ENCODE data around the gene CARD6.

The CARD6 gene

DNA sequence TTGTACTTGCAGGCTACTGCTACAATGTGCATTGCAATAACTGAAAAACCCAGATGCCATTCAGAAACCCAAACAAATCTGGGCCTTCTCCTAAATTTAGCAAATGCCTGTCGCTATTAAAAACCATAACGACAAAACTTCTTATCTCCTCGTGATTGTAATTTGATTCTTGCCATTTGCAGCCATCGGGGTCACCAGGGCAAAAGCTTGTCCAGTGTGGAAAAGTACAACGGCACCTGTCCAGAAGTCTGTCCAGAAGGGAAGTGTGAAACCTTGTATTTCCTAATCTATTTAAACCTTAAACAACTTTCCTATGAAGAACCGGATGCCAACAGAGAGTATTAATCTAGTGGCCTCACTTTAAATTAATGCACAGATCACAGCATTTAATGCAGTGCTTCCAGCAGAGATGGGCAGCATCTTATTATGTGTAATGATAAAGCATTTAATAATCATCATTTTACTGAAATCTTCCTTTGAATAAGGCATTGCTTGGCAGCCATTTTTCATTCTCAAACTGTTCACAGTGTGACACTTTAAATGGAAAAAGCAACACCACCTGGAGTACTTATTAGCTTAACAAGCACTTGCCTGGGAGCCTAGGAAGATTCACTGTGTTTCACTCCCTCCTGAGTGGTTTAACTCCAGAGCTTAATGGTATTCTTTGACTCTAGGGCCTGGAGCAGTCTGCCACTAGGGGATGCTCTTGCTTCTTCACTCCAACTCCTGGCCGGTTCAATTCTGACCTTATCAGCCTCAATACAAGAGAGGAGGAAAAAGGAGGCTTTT lies 63.2 kb downstream of the CARD6 start:
- H3K27ac ChIP-seq (ENCODE audit: poor library complexity, severe bottlenecking), result no peak overlapping the region
- H3K9me3 ChIP-seq (ENCODE audit: severe bottlenecking), result no peaks in the 10 kb centered on the region
- no peaks in the 10 kb centered on the region for H3K4me1 ChIP-seq (ENCODE audit: insufficient read depth, poor library complexity, severe bottlenecking)
- H3K4me3 ChIP-seq (ENCODE audit: severe bottlenecking), result no peak overlapping the region
- DNase-seq (ENCODE audit: low spot score) (no peak), ATAC-seq (ENCODE audit: low read depth) (peak; percentile 94)
- TF ChIP-seq, protein P1, sequence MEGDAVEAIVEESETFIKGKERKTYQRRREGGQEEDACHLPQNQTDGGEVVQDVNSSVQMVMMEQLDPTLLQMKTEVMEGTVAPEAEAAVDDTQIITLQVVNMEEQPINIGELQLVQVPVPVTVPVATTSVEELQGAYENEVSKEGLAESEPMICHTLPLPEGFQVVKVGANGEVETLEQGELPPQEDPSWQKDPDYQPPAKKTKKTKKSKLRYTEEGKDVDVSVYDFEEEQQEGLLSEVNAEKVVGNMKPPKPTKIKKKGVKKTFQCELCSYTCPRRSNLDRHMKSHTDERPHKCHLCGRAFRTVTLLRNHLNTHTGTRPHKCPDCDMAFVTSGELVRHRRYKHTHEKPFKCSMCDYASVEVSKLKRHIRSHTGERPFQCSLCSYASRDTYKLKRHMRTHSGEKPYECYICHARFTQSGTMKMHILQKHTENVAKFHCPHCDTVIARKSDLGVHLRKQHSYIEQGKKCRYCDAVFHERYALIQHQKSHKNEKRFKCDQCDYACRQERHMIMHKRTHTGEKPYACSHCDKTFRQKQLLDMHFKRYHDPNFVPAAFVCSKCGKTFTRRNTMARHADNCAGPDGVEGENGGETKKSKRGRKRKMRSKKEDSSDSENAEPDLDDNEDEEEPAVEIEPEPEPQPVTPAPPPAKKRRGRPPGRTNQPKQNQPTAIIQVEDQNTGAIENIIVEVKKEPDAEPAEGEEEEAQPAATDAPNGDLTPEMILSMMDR (IDR thresholded peaks at IDR 0.05; ENCODE audit: poor library complexity, severe bottlenecking), result peak; percentile 99
- no peaks in the 10 kb centered on the region for H3K36me3 ChIP-seq (ENCODE audit: low read depth)
- no peaks in the 10 kb centered on the region for H3K27me3 ChIP-seq (ENCODE audit: insufficient read depth, poor library complexity, severe bottlenecking)

DNA sequence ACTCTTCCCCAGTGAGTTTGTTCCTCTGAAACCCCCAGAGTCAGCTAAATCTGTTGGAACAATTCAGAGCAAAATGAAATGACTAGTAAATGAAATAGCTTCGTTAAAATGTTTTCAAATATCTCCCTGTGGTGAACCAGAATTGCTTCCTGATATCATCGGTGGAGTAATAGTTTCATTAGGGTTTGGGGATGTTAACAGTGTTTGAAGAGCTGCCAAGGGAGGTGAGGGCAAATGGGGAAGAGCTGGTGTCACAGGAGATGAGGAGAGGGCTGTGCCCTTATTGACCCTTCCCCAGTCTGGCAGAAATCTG lies 63.8 kb downstream of the CARD6 start:
- DNase-seq (ENCODE audit: low spot score), result no peak
- Histone ChIP-seq H3K4me3 (ENCODE audit: severe bottlenecking) (no peak overlapping the region), H3K4me1 (ENCODE audit: insufficient read depth, poor library complexity, severe bottlenecking) (no peaks in the 10 kb centered on the region), H3K36me3 (ENCODE audit: low read depth) (no peaks in the 10 kb centered on the region), H3K27me3 (ENCODE audit: insufficient read depth, poor library complexity, severe bottlenecking) (no peaks in the 10 kb centered on the region), H3K27ac (ENCODE audit: poor library complexity, severe bottlenecking) (no peak overlapping the region), H3K9me3 (ENCODE audit: severe bottlenecking) (no peaks in the 10 kb centered on the region)
- TF ChIP-seq, protein P1 (IDR thresholded peaks at IDR 0.05; ENCODE audit: poor library complexity, severe bottlenecking), result peak; percentile 89
- no peak for ATAC-seq (ENCODE audit: low read depth)

DNA sequence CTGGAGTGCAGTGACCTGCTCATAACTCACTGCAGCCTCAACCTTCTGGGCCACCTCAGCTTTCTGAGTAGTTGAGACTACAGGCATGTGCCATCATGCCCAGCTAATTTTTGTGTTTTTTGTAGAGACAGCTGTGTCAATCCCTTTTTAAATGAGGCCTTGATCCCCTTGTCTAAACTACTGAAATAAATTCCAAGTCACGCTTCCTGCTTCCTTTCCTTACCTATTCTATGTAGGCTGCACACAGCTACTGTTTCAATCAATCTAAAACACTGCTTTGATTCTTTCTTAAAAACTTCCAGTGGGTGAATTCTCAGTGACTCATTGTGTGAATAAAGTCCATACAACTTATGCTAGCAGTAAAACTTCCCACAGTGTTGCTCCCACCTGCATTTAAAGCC lies 65.2 kb downstream of the CARD6 start:
- no peaks in the 10 kb centered on the region for H3K36me3 ChIP-seq (ENCODE audit: low read depth)
- no peaks in the 10 kb centered on the region for H3K9me3 ChIP-seq (ENCODE audit: severe bottlenecking)
- TF ChIP-seq, protein P1 (IDR thresholded peaks at IDR 0.05; ENCODE audit: poor library complexity, severe bottlenecking), result no peak
- no peak overlapping the region for H3K27ac ChIP-seq (ENCODE audit: poor library complexity, severe bottlenecking)
- DNase-seq (ENCODE audit: low spot score) (no peak), ATAC-seq (ENCODE audit: low read depth) (peak; percentile 33; the same call in 1 of the 3 replicates)
- H3K4me3 ChIP-seq (ENCODE audit: severe bottlenecking), result no peak overlapping the region
- H3K27me3 ChIP-seq (ENCODE audit: insufficient read depth, poor library complexity, severe bottlenecking), result no peaks in the 10 kb centered on the region
- H3K4me1 ChIP-seq (ENCODE audit: insufficient read depth, poor library complexity, severe bottlenecking), result no peaks in the 10 kb centered on the region

DNA sequence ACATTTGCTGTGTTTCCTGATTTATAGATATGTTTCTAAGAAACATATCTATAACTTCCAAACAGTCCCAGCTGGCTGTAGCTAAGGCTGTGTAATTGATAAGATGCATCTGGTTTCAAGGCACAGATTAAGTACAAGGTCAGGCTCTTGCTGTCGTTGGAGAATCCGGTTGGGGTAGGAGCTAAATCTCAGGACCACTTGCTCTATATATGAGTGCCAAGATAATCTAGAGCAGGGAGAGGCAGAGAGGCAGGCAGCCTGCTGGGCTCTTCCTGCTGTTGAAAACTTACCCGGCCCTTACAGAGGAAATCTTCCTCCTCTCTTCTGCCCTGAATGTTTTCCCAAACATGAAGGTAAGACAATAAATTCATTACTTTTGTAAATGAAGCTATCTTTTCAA lies 68.1 kb downstream of the CARD6 start, which contains the start of gene C7:
Gene C7, plus strand, starts transcription at position 234 of the 400 bp plus-strand sequence. Its CDS starts 114 bp downstream, at position 348.
- ATAC-seq (ENCODE audit: low read depth) (no peak), DNase-seq (ENCODE audit: low spot score) (no peak)
- Histone ChIP-seq H3K9me3 (ENCODE audit: severe bottlenecking) (no peaks in the 10 kb centered on the region), H3K27ac (ENCODE audit: poor library complexity, severe bottlenecking) (no peak within 1 kb of the TSS), H3K27me3 (ENCODE audit: insufficient read depth, poor library complexity, severe bottlenecking) (no peaks in the 10 kb centered on the region), H3K4me3 (ENCODE audit: severe bottlenecking) (no peak within 1 kb of the TSS), H3K36me3 (ENCODE audit: low read depth) (no peaks in the 10 kb centered on the region), H3K4me1 (ENCODE audit: insufficient read depth, poor library complexity, severe bottlenecking) (no peaks in the 10 kb centered on the region)
- TF ChIP-seq, protein P1 (IDR thresholded peaks at IDR 0.05; ENCODE audit: poor library complexity, severe bottlenecking), result no peak

DNA sequence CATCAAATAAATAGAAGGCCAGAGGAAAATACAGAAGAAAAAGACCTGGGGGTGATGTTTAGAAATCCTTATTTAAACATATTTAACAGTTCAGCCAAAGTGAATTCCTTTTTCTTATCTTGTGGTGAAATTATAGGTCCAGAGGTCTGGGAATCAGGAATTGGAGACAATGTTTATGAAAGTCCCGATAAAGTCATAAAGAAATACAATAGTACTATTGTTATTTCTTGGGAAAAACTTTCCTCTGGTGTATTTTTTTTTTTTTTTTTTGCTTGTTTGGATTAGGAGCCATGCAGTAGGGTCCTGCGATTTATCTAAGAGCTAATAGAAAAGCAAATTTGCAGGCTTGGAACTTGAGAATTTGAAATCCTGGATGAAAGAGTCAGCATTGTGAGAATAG lies 68.6 kb downstream of the CARD6 start:
- DNase-seq (ENCODE audit: low spot score) (no peak), ATAC-seq (ENCODE audit: low read depth) (no peak)
- no peak overlapping the region for H3K27ac ChIP-seq (ENCODE audit: poor library complexity, severe bottlenecking)
- no peak overlapping the region for H3K4me3 ChIP-seq (ENCODE audit: severe bottlenecking)
- H3K4me1 ChIP-seq (ENCODE audit: insufficient read depth, poor library complexity, severe bottlenecking), result no peaks in the 10 kb centered on the region
- H3K27me3 ChIP-seq (ENCODE audit: insufficient read depth, poor library complexity, severe bottlenecking), result no peaks in the 10 kb centered on the region
- H3K36me3 ChIP-seq (ENCODE audit: low read depth), result no peaks in the 10 kb centered on the region
- TF ChIP-seq, protein P1 (IDR thresholded peaks at IDR 0.05; ENCODE audit: poor library complexity, severe bottlenecking), result no peak
- no peaks in the 10 kb centered on the region for H3K9me3 ChIP-seq (ENCODE audit: severe bottlenecking)

Data from RWPE2 (cell line).